ENCODE measurements around the gene CST9. TPM values are rescaled to one million over a fixed set of nuclear protein-coding genes. Genes with fewer than 3 reads are reported as not detected.

The CST9 gene
- total and polyA plus RNA-seq, 7 donors, result not detected

GRCh38 chr20:23569570-23569969 is 36.1 kb downstream of the CST9 start:
- H3K36me3 ChIP-seq (ENCODE audit: insufficient read depth in 1 of 2, low read depth in 1 of 2), result no peaks in the 10 kb centered on the region
- DNase-seq (no peak), ATAC-seq (no peak)
- H3K9me3 ChIP-seq, result no peaks in the 10 kb centered on the region
- no peaks in the 10 kb centered on the region for H3K27me3 ChIP-seq (ENCODE audit: insufficient read depth in 3 of 3, low read length in 2 of 3)
- no peaks in the 10 kb centered on the region for H3K4me1 ChIP-seq
- intact Hi-C loops (cut with DNase I), result no loop called here
- H3K4me3 ChIP-seq, result no peak overlapping the region
- no peak for TF ChIP-seq CTCF (IDR thresholded peaks at IDR 0.05)
- 82 to 83% (median 82%) methylated on average over 1 of the region's 1 CpG for WGBS, 3 donors
- H3K27ac ChIP-seq, result no peak overlapping the region

- H3K4me3 ChIP-seq, result no peak overlapping the region
- DNase-seq, result no peak
- no peaks in the 10 kb centered on the region for H3K27me3 ChIP-seq (ENCODE audit: insufficient read depth in 3 of 3, low read length in 2 of 3)
- intact Hi-C loops (cut with DNase I), result no loop called here
- H3K36me3 ChIP-seq (ENCODE audit: insufficient read depth in 1 of 2, low read depth in 1 of 2), result no peaks in the 10 kb centered on the region
- 58 to 75% (median 60%) methylated on average over 1 of the region's 1 CpG for WGBS, 3 donors
- no peaks in the 10 kb centered on the region for H3K4me1 ChIP-seq
- no peak for ATAC-seq
- no peak overlapping the region for H3K27ac ChIP-seq
- no peak for TF ChIP-seq CTCF (IDR thresholded peaks at IDR 0.05)
- no peaks in the 10 kb centered on the region for H3K9me3 ChIP-seq
Measured at GRCh38 chr20:23568971-23569330, 36.8 kb downstream of the CST9 start.

GRCh38 chr20:23568320-23568970 is 37.3 kb downstream of the CST9 start, which contains the start of gene CST9L:
Gene CST9L (minus strand): TSS chr20:23568484. CDS start chr20:23568450, 34 bp downstream.
- no peaks in the 10 kb centered on the region for H3K4me1 ChIP-seq
- no peak for DNase-seq
- intact Hi-C loops (cut with DNase I), result no loop called here
- WGBS, 3 donors, result 68 to 71% (median 69%) methylated on average over 11 of the region's 11 CpGs
- no peak for TF ChIP-seq CTCF (IDR thresholded peaks at IDR 0.05)
- ATAC-seq, result no peak
- H3K27me3 ChIP-seq (ENCODE audit: insufficient read depth in 3 of 3, low read length in 2 of 3), result no peaks in the 10 kb centered on the region
- no peaks in the 10 kb centered on the region for H3K36me3 ChIP-seq (ENCODE audit: insufficient read depth in 1 of 2, low read depth in 1 of 2)
- no peak within 1 kb of the TSS for H3K27ac ChIP-seq
- H3K9me3 ChIP-seq, result no peaks in the 10 kb centered on the region
- no peak within 1 kb of the TSS for H3K4me3 ChIP-seq

- WGBS, 3 donors, result 72 to 82% (median 72%) methylated on average over 7 of the region's 7 CpGs
- DNase-seq (no peak), ATAC-seq (no peak)
- peaks cover 8% of the 10 kb centered on the region for H3K9me3 ChIP-seq
- no peak overlapping the region for H3K27ac ChIP-seq
- H3K4me3 ChIP-seq, result no peak overlapping the region
- TF ChIP-seq CTCF (IDR thresholded peaks at IDR 0.05), result no peak
- H3K27me3 ChIP-seq (ENCODE audit: insufficient read depth in 3 of 3, low read length in 2 of 3), result no peaks in the 10 kb centered on the region
- H3K4me1 ChIP-seq, result no peaks in the 10 kb centered on the region
- no peaks in the 10 kb centered on the region for H3K36me3 ChIP-seq (ENCODE audit: insufficient read depth in 1 of 2, low read depth in 1 of 2)
- intact Hi-C loops (cut with DNase I), result no loop called here
Measured at GRCh38 chr20:23566199-23566932, 39.4 kb downstream of the CST9 start.

Measured in psoas muscle (tissue), 8 donors.